Mesenchymal stem cell (in vitro differentiated cells and primary cell): ENCODE measurements around the gene XG.
"Not testable (repeated sequence)": the region's sequence is repeated elsewhere in the genome, so short reads cannot be mapped to it uniquely, and the experiment has no call there.

Experiments used
- DNase-seq: peaks from one replicate; pipeline ENCODE4 v3.0.0-alpha.2; 2013
- H2AFZ ChIP-seq: one replicate; pipeline ENCODE4 v1.6.1; 2013; ENCODE audit warnings: low read depth, mild to moderate bottlenecking, control low read depth, inconsistent platforms, low read length, moderate library complexity
- H2AK5ac ChIP-seq: 2 replicates; pipeline ENCODE4 v1.6.1; 2013; ENCODE audit warnings: low read length, moderate library complexity, mild to moderate bottlenecking, inconsistent platforms; ENCODE audit not compliant: severe bottlenecking
- H2BK120ac ChIP-seq: one replicate; pipeline ENCODE4 v1.6.1; 2013; ENCODE audit warnings: low read depth, mild to moderate bottlenecking, inconsistent platforms, low read length, moderate library complexity
- H2BK12ac ChIP-seq, 2 experiments: one replicate each; pipeline ENCODE4 v1.6.1; 2013; ENCODE audit warnings: inconsistent platforms in 2 of 2, low read length in 2 of 2, mild to moderate bottlenecking in 2 of 2, moderate library complexity in 2 of 2, control low read depth in 1 of 2
- H2BK15ac ChIP-seq: one replicate; pipeline ENCODE4 v1.6.1; 2013; ENCODE audit warnings: mild to moderate bottlenecking, low read depth, inconsistent platforms; ENCODE audit not compliant: poor library complexity, severe bottlenecking
- H2BK5ac ChIP-seq: 2 replicates; pipeline ENCODE4 v1.6.1; 2013; ENCODE audit warnings: low read depth, mild to moderate bottlenecking, low read length, control low read depth, inconsistent platforms; ENCODE audit not compliant: poor library complexity, severe bottlenecking
- H3K14ac ChIP-seq, 2 experiments: one replicate each; pipeline ENCODE4 v1.6.1; 2013; ENCODE audit warnings: inconsistent platforms in 2 of 2, low read length in 2 of 2, control low read depth in 1 of 2, mild to moderate bottlenecking in 1 of 2, moderate library complexity in 1 of 2
- H3K18ac ChIP-seq, 2 experiments: one replicate each; pipeline ENCODE4 v1.6.1; 2013; ENCODE audit warnings: inconsistent platforms in 2 of 2, low read length in 2 of 2, control low read depth in 1 of 2, low read depth in 1 of 2, mild to moderate bottlenecking in 1 of 2
- H3K23ac ChIP-seq, 2 experiments: one replicate each; pipeline ENCODE4 v1.6.1; 2013; ENCODE audit warnings: inconsistent platforms in 2 of 2, low read length in 2 of 2, mild to moderate bottlenecking in 2 of 2, moderate library complexity in 2 of 2, control low read depth in 1 of 2
- H3K27ac ChIP-seq: 2 replicates; pipeline ENCODE4 v1.5.1; 2013; ENCODE audit warnings: mild to moderate bottlenecking, moderate library complexity, low read length, control low read depth, inconsistent platforms; ENCODE audit not compliant: poor library complexity, severe bottlenecking
- H3K27me3 ChIP-seq, 2 experiments: 2 replicates each; pipeline versions ENCODE4 v1.6.1 to v1.7.0; 2013; ENCODE audit warnings: low read length in 2 of 2, mild to moderate bottlenecking in 2 of 2, moderate library complexity in 2 of 2, control low read depth in 1 of 2, inconsistent platforms in 1 of 2; ENCODE audit not compliant: control insufficient read depth in 1 of 2, insufficient read depth in 1 of 2
- H3K36me3 ChIP-seq, 2 experiments: 2 replicates each; pipeline versions ENCODE4 v1.6.1 to v1.7.0; 2013; ENCODE audit warnings: low read length in 2 of 2, control low read depth in 1 of 2, inconsistent platforms in 1 of 2, low read depth in 1 of 2, mild to moderate bottlenecking in 1 of 2; ENCODE audit not compliant: insufficient read depth in 2 of 2, control insufficient read depth in 1 of 2
- H3K4ac ChIP-seq, 2 experiments: one replicate each; pipeline ENCODE4 v1.6.1; 2013; ENCODE audit warnings: inconsistent platforms in 2 of 2, low read length in 2 of 2, mild to moderate bottlenecking in 2 of 2, moderate library complexity in 2 of 2, control low read depth in 1 of 2, low read depth in 1 of 2
- H3K4me1 ChIP-seq: 2 replicates; pipeline ENCODE4 v1.6.1; 2013; ENCODE audit warnings: low read depth, low read length, control low read depth; ENCODE audit not compliant: control insufficient read depth, insufficient read depth
- H3K4me2 ChIP-seq: 2 replicates; pipeline ENCODE4 v1.6.1; 2013; ENCODE audit warnings: low read length, mild to moderate bottlenecking, inconsistent platforms; ENCODE audit not compliant: poor library complexity, severe bottlenecking
- H3K4me3 ChIP-seq, 2 experiments: 2 replicates each; pipeline versions ENCODE4 v1.5.1 to v1.7.0; 2013; ENCODE audit warnings: low read length in 2 of 2, mild to moderate bottlenecking in 2 of 2, control low read depth in 1 of 2, low read depth in 1 of 2; ENCODE audit not compliant: insufficient read depth in 1 of 2
- H3K79me1 ChIP-seq: replicated peaks from 2 replicates; pipeline ENCODE4 v1.6.1; 2013; ENCODE audit warnings: mild to moderate bottlenecking, control low read depth, low read length, inconsistent platforms; ENCODE audit not compliant: poor library complexity, severe bottlenecking
- H3K9ac ChIP-seq: 2 replicates; pipeline ENCODE4 v1.7.0; 2013; ENCODE audit warnings: mild to moderate bottlenecking, low read length, moderate library complexity
- H3K9me3 ChIP-seq: 2 replicates; pipeline ENCODE4 v1.7.0; 2013; ENCODE audit warnings: mild to moderate bottlenecking, low read length; ENCODE audit not compliant: control insufficient read depth
- H4K8ac ChIP-seq: one replicate; pipeline ENCODE4 v1.6.1; 2013; ENCODE audit warnings: inconsistent platforms, mild to moderate bottlenecking, low read length, moderate library complexity
- H4K91ac ChIP-seq: one replicate; pipeline ENCODE4 v1.6.1; 2013; ENCODE audit warnings: mild to moderate bottlenecking, low read length, inconsistent platforms
- WGBS: methylation state at CpG from one replicate; pipeline ENCODE4 v1.1.7; 2013; ENCODE audit warnings: mixed read lengths; 5-methylcytosine and 5-hydroxymethylcytosine counted together

Gene XG

DNA sequence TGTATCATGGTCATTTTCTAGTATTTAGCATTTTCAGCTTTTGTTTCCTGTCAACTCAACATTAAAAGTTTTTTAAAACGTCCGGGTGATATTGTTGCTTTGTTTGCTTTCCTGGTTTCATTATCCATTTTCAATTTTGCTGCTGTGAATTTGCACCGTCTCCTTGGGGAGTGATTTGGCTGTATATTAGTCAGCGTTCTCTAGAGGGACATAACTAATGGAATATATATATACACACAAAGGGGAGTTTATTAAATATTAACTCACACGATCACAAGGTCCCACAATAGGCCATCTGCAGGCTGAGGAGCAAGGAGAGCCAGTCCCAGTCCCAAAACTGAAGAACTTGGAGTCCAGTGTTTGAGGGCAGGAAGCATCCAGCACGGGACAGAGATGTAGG lies 5.6 kb upstream of the XG start:
- Histone ChIP-seq H3K9ac (peak overlapping the region; percentile 61), H3K36me3 (peaks cover 0 to 31% of the 10 kb centered on the region in 2 experiments), H3K4me3 (peak overlapping the region in 1 of 2 experiments; percentile 58)
- H4K91ac ChIP-seq, H3K4me1 ChIP-seq, H2BK15ac ChIP-seq, H3K4ac ChIP-seq, H3K18ac ChIP-seq, H2BK5ac ChIP-seq, H3K79me1 ChIP-seq, DNase-seq, H3K4me2 ChIP-seq, H3K9me3 ChIP-seq, H2AFZ ChIP-seq, H3K23ac ChIP-seq, H3K27ac ChIP-seq, H2AK5ac ChIP-seq, H3K27me3 ChIP-seq, H4K8ac ChIP-seq, H2BK12ac ChIP-seq, H3K14ac ChIP-seq, H2BK120ac ChIP-seq: not testable (repeated sequence)
- 100% methylated on average over 2 of the region's 6 CpGs for WGBS

DNA sequence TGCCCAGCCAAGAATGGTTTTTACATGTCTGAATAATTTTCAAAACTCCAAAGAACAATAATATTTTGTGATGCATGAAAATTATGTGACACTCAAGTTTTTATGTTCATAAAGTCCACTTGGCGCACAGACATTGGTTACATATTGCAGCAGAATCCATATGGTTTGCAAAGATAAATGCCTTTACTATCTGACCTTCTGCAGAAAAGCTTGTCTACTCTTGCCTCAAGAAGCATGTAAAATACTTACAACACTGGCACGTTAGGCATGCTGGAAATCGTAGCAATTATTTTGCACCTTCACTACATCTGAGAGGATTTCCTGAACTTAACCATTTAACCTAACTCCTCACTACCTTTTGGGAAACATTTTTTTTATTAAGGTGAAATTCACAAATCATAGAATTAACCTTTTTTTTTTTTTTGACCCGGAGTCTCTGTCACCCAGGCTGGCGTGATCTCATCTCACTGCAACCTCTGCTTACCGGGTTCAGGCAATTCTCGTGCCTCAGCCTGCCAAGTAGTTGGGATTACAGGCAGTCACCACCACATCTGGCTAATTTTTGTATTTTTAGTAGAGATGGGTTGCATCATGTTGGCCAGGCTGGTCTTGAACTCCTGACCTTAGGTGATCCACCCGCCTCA lies 3.5 kb upstream of the XG start:
- Histone ChIP-seq H4K91ac (no peak overlapping the region), H3K18ac (no peak overlapping the region), H3K4me3 (no peak overlapping the region), H2AFZ (no peak overlapping the region), H3K23ac (no peak overlapping the region), H3K27me3 (no peaks in the 10 kb centered on the region), H3K14ac (no peak overlapping the region), H2BK120ac (no peak overlapping the region), H3K4me2 (no peak overlapping the region), H3K4ac (no peak overlapping the region), H3K4me1 (peaks cover 5% of the 10 kb centered on the region), H2BK12ac (no peak overlapping the region), H4K8ac (no peak overlapping the region), H3K36me3 (peaks cover 0 to 11% of the 10 kb centered on the region in 2 experiments), H3K9me3 (no peaks in the 10 kb centered on the region), H3K79me1 (no peaks in the 10 kb centered on the region), H2BK5ac (no peak overlapping the region), H2AK5ac (no peak overlapping the region), H2BK15ac (no peak overlapping the region), H3K27ac (no peak overlapping the region), H3K9ac (peak overlapping the region; percentile 26)
- WGBS: 94% methylated on average over 8 of the region's 8 CpGs
- no peak for DNase-seq

DNA sequence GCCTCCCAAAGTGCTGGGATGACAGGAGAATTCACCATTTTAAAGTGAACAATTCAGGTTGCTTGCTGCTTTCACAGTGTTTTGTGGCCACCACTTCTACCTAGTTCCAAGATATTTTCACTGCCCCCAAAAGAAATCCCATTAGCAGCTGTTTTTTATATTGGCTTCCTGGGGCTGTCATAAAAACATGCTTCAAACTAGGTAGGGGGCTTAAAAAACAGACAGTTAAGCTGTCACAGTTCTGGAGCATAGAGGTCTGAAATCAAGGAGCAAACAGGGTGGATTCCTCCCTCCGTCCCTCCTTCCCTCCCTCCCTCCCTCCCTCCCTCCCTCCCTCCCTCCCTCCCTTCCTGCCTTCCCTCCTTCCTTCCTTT lies 3.0 kb upstream of the XG start:
- Histone ChIP-seq H2BK120ac (no peak overlapping the region), H3K23ac (no peak overlapping the region), H4K8ac (no peak overlapping the region), H2BK5ac (no peak overlapping the region), H2BK15ac (no peak overlapping the region), H2AK5ac (no peak overlapping the region), H3K4me3 (no peak overlapping the region), H3K18ac (no peak overlapping the region), H3K4ac (no peak overlapping the region), H3K4me1 (peaks cover 5% of the 10 kb centered on the region), H3K27me3 (no peaks in the 10 kb centered on the region), H2AFZ (no peak overlapping the region), H3K79me1 (no peaks in the 10 kb centered on the region), H3K27ac (no peak overlapping the region), H3K9ac (peak overlapping the region; percentile 14), H2BK12ac (no peak overlapping the region), H3K14ac (no peak overlapping the region), H3K9me3 (no peaks in the 10 kb centered on the region), H3K36me3 (peaks cover 0 to 7% of the 10 kb centered on the region in 2 experiments), H4K91ac (no peak overlapping the region), H3K4me2 (no peak overlapping the region)
- DNase-seq: no peak
- WGBS: 69% methylated on average over 1 of the region's 1 CpG

DNA sequence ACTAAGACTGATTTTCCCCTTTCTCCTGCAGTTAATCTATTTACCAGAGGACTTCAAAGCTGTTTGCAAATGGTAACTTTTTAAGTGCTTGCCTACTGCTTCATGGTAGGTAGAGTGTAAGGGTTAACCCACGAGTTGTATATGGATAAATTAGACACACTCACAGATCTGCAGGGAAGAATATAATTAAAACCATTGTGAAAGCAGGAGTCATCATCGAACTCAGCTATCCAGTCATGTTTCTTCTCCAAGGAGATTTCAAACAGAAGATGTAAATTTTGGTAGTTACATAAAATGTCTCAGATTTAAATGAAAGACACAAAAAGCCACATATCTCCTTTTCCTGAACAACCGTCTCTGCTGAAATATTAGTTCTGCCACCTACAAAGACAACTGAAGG lies 549 bp upstream of the XG start:
- Histone ChIP-seq H3K18ac (no peak overlapping the region), H3K9me3 (no peaks in the 10 kb centered on the region), H3K27me3 (no peaks in the 10 kb centered on the region), H3K36me3 (peaks cover 0 to 6% of the 10 kb centered on the region in 2 experiments), H3K79me1 (no peaks in the 10 kb centered on the region), H3K4me2 (no peak overlapping the region), H3K9ac (peak overlapping the region; percentile 97), H3K4me1 (peaks cover 5% of the 10 kb centered on the region), H3K4ac (no peak overlapping the region), H2AK5ac (no peak overlapping the region), H2AFZ (no peak overlapping the region), H2BK12ac (no peak overlapping the region), H4K91ac (no peak overlapping the region), H2BK120ac (no peak overlapping the region), H3K27ac (no peak overlapping the region), H3K14ac (no peak overlapping the region), H4K8ac (no peak overlapping the region), H2BK15ac (no peak overlapping the region), H3K4me3 (peak overlapping the region in 1 of 2 experiments; percentile 81), H3K23ac (no peak overlapping the region), H2BK5ac (no peak overlapping the region)
- WGBS: 88% methylated on average over 1 of the region's 3 CpGs
- DNase-seq: no peak
